Umbilical cord (tissue), 2 donors: ENCODE data around the gene TRIM38. TPM values are rescaled to one million over a fixed set of nuclear protein-coding genes. Genes with fewer than 3 reads are reported as not detected.
"Not testable (repeated sequence)": the region's sequence is repeated elsewhere in the genome, so short reads cannot be mapped to it uniquely, and the experiment has no call there.

Source experiments
- DNase-seq: peaks from one replicate; pipeline ENCODE4 v3.0.0-alpha.2; 2015; ENCODE audit warnings: low spot score
- total RNA-seq: library from RNA; depleted of rRNA; stranded (reverse); fragments of >200 nt; gene quantifications from one replicate; pipeline ENCODE4 v1.2.3, GENCODE V29; 2014; ENCODE audit warnings: low replicate concordance; ENCODE audit not compliant: insufficient read depth

The TRIM38 gene
- total RNA-seq, 1 donor from 2014 or later = 9.9 TPM

- DNase-seq = peak; percentile 44
Observed at GRCh38 chr6:25942561-25943147, 19.9 kb upstream of the TRIM38 start.

- DNase-seq = no peak
Observed at GRCh38 chr6:25943887-25944286, 18.7 kb upstream of the TRIM38 start.

GRCh38 chr6:25944688-25945574 lies 17.7 kb upstream of the TRIM38 start:
- DNase-seq = peak; percentile 10

GRCh38 chr6:25945738-25946137 lies 16.9 kb upstream of the TRIM38 start:
- DNase-seq = not testable (repeated sequence)

GRCh38 chr6:25946631-25947030 lies 16.0 kb upstream of the TRIM38 start:
- no peak for DNase-seq

GRCh38 chr6:25947492-25947891 lies 15.1 kb upstream of the TRIM38 start:
- not testable (repeated sequence) for DNase-seq

GRCh38 chr6:25949695-25950094 lies 12.9 kb upstream of the TRIM38 start:
- no peak for DNase-seq

GRCh38 chr6:25950297-25950696 lies 12.3 kb upstream of the TRIM38 start:
- DNase-seq = no peak

- DNase-seq = no peak
Observed at GRCh38 chr6:25951296-25952032, 11.1 kb upstream of the TRIM38 start.

GRCh38 chr6:25952535-25952934 lies 10.1 kb upstream of the TRIM38 start:
- peak; percentile 18 for DNase-seq

GRCh38 chr6:25953733-25954132 lies 8.9 kb upstream of the TRIM38 start:
- no peak for DNase-seq

GRCh38 chr6:25954756-25955155 lies 7.8 kb upstream of the TRIM38 start:
- DNase-seq = no peak

GRCh38 chr6:25956226-25956625 lies 6.4 kb upstream of the TRIM38 start:
- DNase-seq = no peak

- peak; percentile 51 for DNase-seq
Observed at GRCh38 chr6:25958700-25959162, 3.9 kb upstream of the TRIM38 start.

GRCh38 chr6:25959890-25960536 lies 2.6 kb upstream of the TRIM38 start:
- DNase-seq = no peak

GRCh38 chr6:25960734-25961133 lies 1.9 kb upstream of the TRIM38 start:
- no peak for DNase-seq

GRCh38 chr6:25961619-25962148 lies 918 bp upstream of the TRIM38 start:
- DNase-seq = no peak

GRCh38 chr6:25963426-25964123 lies 973 bp downstream of the TRIM38 start:
- peak; percentile 42 for DNase-seq

GRCh38 chr6:25965058-25965457 lies 2.5 kb downstream of the TRIM38 start:
- no peak for DNase-seq

- DNase-seq = no peak
Observed at GRCh38 chr6:25966711-25967110, 4.1 kb downstream of the TRIM38 start.

GRCh38 chr6:25968769-25969168 lies 6.2 kb downstream of the TRIM38 start:
- no peak for DNase-seq
